GM13977 (cell line): ENCODE measurements around the gene RFX1.

ENCODE experiments used
- DNase-seq: peaks from one replicate; pipeline ENCODE4 v3.0.0; 2012; ENCODE audit warnings: low spot score
- CTCF ChIP-seq: IDR thresholded peaks from 2 replicates; pipeline ENCODE4 v1.5.1; 2012; ENCODE audit warnings: mild to moderate bottlenecking, control low read depth; ENCODE audit not compliant: insufficient read depth; ENCODE audit errors: extremely low read depth, missing control alignments
- in situ Hi-C: fragments of 300-500 bp; cut with MboI; formaldehyde crosslinking; loops from one replicate; pipeline ENCODE4 v1.12.0; 2022; ENCODE audit warnings: low sequenced_read_pairs, low pct_unique_long_range_greater_than_20kb, mixed read lengths, inconsistent platforms; ENCODE audit not compliant: unreplicated experiment

Gene RFX1

GRCh38 chr19:13964776-13965175, 41.3 kb downstream of the RFX1 start:
- no peak for TF ChIP-seq CTCF
- in situ Hi-C loops = no loop called here
- no peak for DNase-seq

- TF ChIP-seq CTCF = no peak
- no peak for DNase-seq
- in situ Hi-C loops = no loop called here
These were observed 42.5 kb downstream of the RFX1 start for GRCh38 chr19:13963603-13964105.

- TF ChIP-seq CTCF = no peak
- no peak for DNase-seq
- in situ Hi-C loops = no loop called here
These were observed 43.2 kb downstream of the RFX1 start for GRCh38 chr19:13962699-13963602.

- no peak for DNase-seq
- in situ Hi-C loops = no loop called here
- no peak for TF ChIP-seq CTCF
These were observed 44.1 kb downstream of the RFX1 start for GRCh38 chr19:13961826-13962698.

GRCh38 chr19:13960863-13961784, 45.0 kb downstream of the RFX1 start:
- in situ Hi-C loops = no loop called here
- no peak for DNase-seq
- no peak for TF ChIP-seq CTCF
